Retina (tissue), 1 donor: ENCODE results near the gene MAST4.
A peak's percentile ranks its signal among the peaks of the same experiment; 100 is the strongest.

ENCODE experiments used
- DNase-seq: peaks from one replicate; pipeline ENCODE4 v3.0.0-alpha.2; 2016

The MAST4 gene

DNA sequence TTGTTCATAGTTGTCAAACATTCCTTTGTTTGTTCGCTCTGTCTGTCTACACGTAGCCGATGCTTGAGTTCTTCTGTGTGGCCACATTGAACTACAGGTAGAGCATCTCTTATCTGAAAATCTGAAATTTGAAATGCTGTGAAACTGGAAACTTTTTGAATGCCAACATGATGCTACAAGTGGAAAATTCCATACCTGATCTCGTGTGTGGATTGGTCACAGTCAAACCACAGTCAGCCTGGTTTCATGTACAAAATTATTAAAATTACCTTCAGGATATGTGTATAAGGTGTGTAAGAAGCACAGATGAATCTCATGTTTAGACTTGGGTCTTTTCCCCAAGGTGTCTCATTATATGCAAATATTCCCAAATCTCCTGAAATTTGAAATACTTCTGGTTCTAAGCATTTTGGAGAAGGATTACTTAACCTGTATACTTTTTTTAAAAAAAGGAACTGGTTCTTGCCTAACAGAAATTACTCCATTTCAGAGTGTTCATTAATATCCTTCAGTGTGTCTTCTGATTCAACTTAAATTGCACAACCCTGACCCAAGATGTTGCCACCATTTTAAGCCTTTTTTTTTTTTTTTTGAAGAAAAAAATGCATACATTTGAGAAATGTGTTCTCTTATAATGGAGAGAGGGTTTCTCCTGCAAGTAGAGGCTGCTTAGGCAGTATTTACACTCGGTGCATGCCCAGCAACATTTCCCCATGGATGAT lies 254.3 kb downstream of the MAST4 start:
- no peak for DNase-seq

DNA sequence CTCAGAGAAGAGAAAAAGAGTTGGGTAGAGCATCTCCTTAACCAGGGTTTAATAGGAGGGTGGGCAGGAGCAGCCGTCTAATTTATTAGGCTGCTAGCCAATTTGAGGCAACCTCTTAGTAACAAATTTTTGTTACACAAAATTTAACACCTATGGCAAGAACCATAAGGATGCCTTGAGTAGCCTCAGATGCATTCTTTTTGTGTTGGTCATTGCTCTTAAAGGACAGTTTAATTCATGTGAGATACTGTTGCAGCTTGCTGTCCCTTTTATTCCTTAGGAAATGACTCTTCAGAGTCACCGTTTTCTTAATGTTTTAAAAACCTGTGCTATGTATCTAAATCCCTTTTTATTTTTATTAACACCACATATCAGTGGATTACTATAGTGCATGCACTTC lies 255.1 kb downstream of the MAST4 start:
- no peak for DNase-seq

DNA sequence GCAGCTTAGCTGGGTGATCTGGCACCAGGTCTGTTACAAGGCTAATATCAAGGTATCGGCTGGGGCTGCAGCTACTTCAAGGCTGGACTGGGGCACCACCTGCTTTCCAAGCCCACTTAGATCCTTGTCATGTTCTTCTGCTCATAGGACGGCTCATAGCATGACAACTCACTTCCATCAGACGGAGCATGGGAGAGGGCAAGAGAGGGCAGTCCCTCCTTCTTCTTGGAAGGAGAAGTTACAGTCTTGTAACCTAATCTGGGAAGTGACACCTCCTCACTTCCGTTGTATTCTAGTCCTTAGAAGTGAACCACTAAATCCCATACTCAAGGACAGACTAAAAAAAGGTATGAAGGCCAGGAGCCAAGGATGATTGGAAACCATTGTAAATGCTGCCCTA lies 258.2 kb downstream of the MAST4 start:
- DNase-seq: no peak

DNA sequence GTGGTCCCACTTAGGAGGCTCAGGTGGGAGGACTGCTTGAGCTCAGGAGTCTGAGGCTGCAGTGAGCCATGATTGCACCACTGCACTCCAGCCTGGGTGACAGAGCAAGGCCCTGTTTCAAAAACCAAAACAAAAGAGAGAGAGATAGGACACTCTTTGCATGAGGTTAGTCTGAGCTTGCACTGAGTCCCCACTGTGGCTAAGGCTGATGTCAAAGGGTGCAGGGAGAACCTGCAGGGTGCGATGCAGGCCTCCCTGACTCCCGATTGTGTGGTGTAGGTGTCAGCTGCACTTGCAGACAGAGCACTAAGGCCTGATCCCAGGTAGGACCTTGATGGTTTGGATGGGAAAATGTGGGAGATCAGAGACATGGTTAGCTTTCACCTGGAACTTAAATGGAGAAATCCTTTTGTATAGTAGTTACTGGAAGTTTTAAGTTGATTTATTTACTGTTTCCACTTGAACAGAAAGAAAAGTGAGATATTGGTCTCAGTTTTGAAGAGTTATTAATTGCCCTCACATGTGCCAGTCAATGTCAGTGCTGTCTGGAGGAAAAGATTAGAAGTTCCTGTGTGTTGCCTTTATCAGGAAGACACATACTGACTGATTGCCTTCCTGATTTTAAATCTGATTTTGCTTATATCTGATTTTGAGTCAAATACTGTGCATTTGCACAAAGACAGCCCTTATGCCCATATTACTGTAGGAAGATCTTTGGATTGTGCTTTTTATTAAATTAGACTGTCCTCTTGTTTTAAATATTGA lies 260.0 kb downstream of the MAST4 start:
- DNase-seq: no peak

DNA sequence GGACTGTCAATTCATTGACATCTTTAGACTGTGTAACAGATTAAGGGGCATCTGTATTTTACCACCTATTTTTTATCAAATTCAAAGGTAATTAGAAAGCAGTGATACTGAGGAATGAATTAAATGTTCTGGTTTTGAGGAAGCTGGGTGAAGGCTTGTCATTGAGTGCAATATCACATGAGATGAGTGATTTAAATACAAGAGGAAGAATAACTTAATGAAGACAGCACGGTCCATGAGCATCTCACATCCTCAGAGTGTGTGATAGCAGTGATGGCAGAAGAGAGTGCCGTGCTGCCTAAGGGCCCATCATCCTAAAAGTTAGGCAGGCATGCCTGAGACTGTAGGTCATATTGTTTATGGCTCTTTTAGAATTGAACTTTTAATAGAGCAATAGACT lies 263.3 kb downstream of the MAST4 start:
- no peak for DNase-seq

DNA sequence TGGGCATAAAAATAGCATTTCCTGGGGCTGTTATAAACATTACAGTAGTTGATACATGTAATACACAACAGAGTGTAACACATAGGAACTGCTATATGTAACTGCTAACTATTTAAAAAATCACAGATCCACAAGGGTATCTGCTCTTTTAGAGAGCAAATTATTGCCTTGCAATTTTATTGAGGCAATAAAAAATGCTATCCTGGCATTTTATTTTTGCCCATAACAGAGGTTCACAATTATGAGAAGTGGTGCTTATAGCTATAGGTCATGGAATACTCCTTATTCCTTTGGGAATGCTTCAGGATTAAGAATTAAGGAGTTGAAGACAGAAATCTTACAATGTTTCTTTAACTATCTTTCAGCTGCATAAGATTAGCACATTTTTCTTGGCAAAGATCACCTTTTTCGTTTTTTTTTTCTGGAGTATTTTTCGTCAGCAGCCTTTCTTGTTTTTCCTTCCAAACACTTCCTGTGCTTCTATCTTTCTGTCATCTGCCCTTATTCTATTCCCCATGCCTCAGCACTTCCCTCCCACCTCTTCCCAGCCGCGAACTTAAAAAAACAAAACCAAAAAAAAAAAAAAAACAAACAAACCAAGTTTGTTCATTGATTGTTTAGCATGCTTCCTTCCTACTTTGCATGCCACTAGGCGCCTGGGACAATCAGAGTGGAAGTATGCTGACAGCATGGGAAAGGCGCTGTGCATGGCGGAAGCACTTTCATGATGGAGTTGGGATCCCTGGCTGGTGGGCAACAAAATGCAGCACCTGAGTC lies 264.2 kb downstream of the MAST4 start:
- DNase-seq: no peak

DNA sequence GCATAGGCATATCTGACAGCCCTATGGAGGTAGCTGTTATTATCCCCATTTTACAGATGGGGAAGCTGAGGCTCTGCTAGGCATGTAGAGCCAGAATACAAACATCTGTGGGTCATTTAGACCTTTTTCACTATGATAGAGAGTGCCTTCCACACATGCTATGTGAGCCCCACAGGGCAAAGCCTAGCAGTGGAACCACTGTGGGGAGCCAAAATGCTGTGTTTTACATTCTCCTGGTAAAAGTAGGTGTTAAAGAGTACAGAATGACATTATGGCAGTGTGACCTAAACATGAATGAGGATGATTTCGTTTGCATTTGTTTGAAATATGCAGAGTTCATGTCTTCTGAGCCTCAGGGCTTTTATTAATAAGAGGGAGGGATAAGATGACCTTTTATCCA lies 265.2 kb downstream of the MAST4 start:
- DNase-seq: no peak

DNA sequence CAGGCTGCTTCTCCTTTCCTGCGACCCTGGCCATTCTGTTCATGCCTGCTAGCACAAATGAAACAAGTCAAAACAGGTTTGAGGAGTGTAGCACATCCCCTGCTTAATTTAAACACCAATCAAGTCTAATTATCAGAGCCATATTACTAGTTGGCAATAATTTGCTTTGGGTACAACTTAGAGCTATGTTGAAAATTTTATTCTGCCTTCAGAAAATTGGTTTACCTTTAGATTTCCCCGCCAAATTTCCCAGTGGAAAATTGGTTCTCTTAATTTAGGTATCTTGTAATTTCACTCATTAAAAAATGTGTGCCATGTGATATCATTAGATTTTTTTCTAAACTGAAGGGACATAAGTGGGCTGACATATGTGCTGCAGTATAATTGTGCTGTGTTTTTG lies 265.8 kb downstream of the MAST4 start:
- no peak for DNase-seq

DNA sequence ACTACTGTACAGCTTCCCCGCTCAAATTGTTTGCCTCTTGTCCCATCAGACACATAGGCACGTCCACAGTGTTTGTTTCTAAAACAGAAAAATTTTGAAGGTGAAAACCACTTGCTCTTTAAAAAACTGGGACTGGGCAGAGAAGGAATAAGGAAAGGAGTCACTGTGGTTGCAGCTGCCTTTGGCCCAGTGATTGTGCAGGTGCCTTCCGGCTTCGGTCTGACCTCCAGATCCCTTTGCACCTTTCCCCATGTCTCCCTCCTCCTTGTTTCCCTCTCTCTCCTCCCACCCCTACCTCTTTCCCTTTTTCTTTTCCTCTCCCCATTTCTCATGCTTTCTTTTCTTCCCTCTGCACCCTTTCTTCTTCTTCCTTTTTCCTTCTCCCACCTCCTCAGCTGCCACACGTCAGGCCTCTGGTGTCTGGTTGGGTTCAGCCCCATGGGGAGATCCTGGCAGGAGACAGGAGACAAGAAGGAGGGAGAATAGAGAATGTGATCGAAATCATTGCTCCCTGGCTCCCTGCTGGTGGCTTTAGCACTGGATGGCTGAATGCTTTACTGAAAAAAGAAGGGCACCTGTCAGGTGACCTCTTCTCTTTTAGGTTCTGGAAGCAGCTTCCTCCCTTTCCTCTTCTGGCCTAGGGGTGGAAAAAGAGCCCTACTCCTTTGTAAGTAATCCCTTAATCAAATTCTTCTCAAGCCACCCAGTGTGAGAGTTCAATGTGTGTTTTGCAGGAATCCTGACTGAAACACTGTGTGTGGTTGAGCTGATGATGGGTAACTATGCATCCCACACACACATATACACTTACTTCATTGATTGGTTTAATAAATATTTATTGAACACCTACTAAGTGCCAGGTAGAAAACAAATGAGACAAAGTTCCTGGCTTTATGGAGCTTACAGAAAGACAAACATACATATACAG lies 267.3 kb downstream of the MAST4 start:
- no peak for DNase-seq

DNA sequence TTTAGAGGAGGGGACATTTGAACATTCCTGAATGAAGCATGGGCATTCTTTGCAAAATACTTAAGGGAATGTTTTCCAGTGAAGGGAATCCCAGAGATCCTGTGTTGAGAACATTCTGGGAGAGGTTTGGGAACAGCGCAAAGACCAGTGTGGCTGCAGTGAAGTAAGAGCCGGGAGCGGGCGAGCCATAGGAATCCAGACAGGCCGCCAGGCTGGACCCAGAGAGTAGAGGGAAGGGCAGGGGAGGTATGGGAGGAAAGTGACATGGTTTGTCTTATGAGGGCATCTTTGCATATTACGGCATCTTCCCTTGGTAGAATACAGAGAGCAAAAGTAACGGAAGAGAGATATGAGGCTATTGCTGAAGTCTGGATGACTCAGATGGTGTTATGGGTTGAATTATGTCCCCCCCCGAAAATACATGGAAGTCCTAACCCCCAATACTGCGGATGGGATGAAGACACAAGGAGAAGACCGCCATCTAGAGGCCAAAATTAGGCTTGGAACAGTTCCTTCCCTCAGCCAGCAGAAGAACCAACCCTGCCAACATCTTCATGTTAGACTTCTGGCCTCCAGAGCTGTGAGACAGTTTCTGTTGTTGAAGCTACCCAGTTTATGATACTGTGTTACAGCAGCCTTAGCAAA lies 268.2 kb downstream of the MAST4 start:
- no peak for DNase-seq

DNA sequence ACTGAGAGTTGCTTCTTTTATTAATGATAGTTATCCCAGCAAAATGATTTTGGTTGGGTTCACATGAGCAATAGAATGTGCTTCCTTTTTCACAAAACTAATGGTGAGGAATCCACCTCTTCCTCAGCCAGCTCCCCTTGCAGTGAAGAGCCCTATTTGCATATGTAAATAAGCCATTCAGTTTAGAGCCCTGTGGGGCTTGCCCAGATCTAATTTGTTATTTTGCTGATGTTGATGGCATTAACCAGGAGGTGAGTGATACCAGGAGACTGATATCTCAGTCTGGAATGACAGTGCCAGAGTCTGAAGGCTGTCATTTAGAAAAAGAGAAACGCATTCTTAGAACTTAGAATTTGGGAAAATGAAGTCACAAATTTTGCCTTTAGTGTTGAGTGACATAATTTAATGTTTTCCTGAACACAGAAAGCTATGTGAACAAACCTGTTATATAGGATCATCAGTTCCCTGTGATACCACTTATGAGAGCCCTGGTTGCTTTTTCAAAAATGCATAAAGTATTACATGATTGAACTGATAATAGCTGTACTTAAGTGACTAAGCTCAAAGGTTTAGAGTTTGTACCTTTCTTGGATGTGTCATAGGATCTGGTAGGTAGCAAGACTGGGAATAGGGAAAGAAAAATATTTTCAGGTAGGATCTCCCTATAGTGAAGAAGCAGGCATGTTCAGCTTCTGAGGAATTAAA lies 271.6 kb downstream of the MAST4 start:
- DNase-seq: no peak

DNA sequence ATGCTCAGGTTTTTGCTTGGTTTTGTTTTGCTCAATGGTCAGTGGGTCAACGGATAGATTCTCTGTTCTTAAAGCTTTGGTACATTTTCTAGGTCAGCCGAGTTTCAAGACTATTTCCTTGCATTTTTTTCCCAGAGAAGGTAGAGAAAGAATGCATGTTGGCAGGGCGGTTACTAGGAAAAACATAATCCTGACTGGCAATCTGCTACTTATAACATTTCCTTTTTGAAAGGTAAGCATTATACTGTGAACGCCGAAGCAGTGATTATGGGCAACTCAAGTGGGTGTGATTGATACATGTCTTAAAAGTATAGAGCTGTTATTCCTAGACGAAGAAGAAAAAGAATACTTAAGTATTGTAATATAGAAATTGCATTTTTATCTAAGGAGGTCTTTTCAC lies 273.2 kb downstream of the MAST4 start:
- DNase-seq: no peak

DNA sequence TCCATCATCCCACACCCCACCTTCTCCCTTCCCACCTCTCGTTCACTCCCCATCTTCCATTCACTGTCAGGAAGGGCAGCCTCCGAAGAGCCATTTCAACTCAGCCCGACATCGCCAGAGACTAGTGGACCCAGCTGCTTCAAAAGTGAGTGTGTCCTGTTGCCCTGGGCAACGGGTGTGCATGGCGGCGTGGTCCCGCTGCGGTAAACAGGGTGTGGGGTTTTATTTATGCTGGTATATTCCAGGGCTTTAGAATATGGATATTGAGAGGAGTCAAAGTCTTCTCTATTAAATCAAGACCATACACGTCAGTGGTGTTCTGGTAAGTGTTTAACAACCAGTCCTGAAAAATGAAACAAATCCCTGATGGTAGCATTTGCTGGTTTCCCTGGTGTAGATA lies 274.5 kb downstream of the MAST4 start:
- no peak for DNase-seq

DNA sequence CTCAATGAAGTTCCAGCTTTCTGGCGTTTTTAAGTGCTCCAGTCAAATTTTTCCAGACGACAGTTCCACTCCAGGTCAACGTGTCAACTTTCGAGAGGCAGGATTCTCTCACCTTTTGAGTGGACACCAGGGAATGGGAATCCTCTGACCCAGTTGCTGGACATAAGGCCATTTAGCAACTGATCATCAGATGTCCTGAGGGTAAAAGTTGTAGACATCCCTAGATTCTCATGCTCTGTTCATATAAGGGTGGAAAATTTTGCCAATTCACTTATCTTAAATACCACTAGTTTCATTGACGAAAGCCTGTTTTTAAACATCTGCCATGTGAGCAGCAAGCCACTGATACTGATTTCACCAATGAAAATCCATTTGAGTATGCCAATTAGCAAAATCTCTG lies 275.5 kb downstream of the MAST4 start:
- no peak for DNase-seq

DNA sequence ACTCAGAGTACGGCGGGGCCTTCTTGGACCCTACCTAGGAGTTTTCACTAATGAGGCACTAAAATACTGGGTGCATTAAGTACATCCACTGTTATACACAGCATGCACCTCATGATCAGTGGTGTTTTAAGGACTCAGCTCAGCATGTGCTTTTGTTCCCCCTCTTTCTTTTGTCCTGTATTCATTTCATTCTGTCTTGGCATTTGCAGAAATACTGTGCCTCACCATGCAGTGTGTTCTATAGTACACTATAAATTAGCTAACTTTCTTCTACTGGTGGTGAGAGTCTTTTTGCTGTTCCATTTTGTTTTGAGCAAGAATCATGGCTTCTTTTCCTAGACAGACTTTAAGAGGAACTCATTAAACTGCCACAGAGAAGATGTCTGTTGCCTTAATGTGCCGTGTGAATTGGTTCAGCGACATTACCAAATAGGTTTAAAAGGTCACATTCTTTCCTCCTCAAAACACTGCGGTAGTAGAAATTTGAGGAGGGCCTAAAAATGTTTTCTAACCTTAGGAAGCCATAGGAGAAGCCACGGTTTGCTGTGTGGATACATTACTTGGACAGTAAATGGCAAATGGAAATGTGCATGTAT lies 276.6 kb downstream of the MAST4 start:
- peak; percentile 35 for DNase-seq

DNA sequence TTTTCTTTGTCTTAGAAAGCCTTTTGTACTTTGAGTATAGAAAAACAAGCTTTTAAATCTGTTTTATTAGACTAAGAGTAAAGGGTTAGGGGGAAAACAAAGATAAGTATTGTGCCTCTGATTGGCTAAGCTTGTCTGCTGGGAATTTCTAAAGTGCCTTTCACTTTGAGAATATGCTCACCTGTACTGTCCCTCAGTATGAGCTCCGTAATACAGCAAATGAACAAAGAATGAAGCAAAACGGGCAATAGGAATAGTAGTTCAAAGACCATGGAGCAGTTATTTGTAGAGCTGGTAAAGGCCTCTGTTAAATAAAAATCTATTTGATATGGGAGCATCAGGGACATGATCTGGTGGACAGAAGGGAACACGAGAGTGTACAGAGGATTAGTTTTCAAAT lies 277.8 kb downstream of the MAST4 start:
- no peak for DNase-seq

DNA sequence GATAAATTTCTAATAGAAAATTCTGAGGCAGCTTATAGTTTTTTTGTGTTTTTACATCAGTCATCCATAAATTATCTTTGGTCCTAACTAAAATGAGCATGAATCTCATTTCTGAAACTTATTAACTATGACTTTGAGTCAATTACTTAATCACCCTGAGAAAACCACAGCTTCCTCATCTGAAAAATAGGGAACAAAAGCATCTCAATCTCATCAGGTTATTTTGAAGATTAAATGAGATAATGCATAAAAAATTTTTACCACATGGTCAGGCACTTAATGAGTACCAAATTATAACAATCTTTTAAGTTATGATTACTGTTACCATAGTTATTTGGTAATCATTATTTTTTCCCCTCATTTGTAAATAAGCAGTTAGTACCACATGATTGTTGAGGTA lies 279.1 kb downstream of the MAST4 start:
- DNase-seq: no peak

DNA sequence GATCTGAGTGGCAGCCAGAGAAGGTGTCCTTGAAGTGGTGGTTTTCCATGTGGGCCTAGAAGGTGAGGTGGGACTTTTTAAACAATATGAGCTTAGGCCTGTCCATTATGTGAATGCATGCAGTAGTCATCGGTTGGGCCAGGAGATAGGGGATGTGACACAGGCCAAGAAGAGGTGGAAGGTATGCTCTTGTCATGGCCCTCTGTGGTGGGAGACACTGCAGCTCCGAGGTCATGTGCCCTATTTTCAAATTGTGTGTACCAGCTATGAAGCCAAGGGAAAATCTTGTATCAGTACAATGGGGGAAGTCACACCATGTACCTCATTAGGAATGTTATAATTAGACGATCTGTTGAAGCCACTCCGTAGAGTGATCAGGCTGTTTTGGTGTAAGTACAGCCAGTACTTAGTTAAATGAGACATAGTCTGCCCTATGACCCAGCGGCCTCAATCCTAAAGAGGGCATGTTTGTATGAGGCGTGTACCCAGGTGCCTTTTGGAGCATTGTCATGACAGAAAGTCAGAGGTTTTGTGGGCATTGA lies 280.1 kb downstream of the MAST4 start:
- no peak for DNase-seq

DNA sequence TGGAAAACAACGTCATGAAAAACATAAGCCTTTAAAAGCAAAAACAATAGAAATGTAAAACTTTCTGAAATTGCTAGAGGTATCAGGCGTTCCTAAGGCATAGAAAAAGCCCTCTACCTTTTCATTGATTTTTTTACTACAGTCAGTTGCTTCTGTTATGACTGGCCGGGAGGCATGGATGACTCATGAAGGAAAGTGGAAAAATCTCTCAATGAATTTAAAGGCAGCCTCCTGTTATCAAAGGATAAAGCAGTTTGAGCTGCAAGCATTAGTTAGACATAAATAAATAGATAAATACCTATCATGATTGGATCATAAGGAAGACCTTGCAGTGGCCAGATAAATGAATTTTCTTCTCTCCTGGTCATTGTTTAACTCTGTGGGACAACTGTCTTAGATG lies 281.6 kb downstream of the MAST4 start:
- DNase-seq: no peak

DNA sequence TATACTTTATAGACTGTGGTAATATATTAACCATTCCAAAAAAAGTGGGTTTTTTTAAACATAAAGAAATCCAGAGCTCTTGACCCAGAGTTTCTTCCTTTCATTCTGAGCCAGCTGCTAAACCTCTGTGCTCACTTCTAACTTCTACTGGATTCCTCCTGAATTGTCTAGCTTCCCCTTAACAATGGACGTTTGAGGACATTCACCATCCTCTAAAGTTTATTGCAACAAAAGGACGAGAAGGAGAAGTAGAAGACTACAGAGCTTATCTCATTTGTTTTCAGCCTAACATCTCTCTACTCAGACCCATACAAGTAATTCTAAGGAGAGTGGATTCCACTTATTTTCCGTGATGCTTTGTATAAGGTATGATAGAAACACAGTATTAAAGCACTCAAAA lies 284.2 kb downstream of the MAST4 start:
- no peak for DNase-seq
